Caki2 (cell line): ENCODE measurements around the gene OR52E1. TPM values are rescaled to one million over a fixed set of nuclear protein-coding genes. Genes with fewer than 3 reads are reported as not detected.

Experiments
- DNase-seq: peaks from one replicate; pipeline ENCODE4 v3.0.0-alpha.2; 2015; ENCODE audit warnings: low read depth
- in situ Hi-C: cut with HindIII; loops from 2 replicates; pipeline ENCODE4 v1.10.0; 2016; ENCODE audit warnings: low sequenced_read_pairs, low pct_unique_long_range_greater_than_20kb, mixed read lengths
- total RNA-seq: library from RNA; depleted of rRNA; stranded (reverse); fragments of >200 nt; shearing (Covaris generic); gene quantifications from 2 replicates; pipeline ENCODE4 v1.2.3, GENCODE V29; 2014; ENCODE audit warnings: low replicate concordance; rRNA removed

OR52E1 gene
- total RNA-seq, 1 experiment from 2014 or later = not detected

GRCh38 chr11:5102246-5102645, 32.9 kb downstream of the OR52E1 start:
- in situ Hi-C loops = no loop called here
- DNase-seq = no peak

DNA sequence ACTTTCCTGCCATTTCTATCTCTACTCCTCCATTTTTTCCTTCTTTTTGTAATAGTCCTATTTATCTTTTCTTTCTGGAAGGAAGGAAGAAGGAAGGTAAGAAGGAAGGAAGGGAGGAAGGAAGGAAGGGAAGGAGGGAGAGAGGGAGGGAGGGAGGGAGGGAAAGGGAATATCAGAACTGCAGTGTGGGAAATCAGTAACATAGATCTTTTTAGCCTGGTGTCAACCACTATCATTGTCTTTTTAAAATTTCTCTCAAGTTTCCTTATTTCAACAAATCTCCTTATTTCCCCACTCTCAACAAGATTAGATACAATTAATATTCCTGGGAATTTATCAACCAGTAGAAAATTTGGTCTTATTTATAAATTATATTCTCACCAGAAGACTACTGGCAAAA, 33.7 kb downstream of the OR52E1 start:
- DNase-seq = no peak
- in situ Hi-C loops = no loop called here

GRCh38 chr11:5107285-5107684, 37.9 kb downstream of the OR52E1 start:
- DNase-seq = no peak
- in situ Hi-C loops = no loop called here

- in situ Hi-C loops = no loop called here
- no peak for DNase-seq
Measured at GRCh38 chr11:5115339-5115738, 46.0 kb downstream of the OR52E1 start.

GRCh38 chr11:5117588-5117987, 48.2 kb downstream of the OR52E1 start:
- no peak for DNase-seq
- in situ Hi-C loops = no loop called here

DNA sequence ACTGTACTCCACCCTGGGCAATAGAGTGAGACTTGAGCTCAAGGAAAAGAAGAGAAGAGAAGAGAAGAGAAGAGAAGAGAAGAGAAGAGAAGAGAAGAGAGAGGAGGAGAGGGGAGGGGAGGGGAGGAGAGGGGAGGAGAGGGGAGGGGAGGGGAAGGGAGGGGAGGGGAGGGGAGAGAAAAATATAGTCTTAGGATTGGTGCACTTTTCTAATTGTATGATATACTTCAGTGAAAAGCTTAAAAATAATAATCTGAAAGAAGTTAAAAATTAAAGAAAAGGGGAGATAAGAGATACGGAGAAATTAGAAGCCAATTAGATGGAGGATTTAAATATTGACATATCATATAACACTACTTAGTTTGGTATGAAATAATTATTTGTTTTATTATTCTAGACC, 49.5 kb downstream of the OR52E1 start:
- no peak for DNase-seq
- in situ Hi-C loops = no loop called here

Other genes with a start within 250 kb of the OR52E1 start
- gene OR51F2, start 248.3 kb upstream of the OR52E1 start, total RNA-seq = not detected in 2 replicates
- not detected in 2 replicates for gene OR51S1, start 220.4 kb upstream of the OR52E1 start, total RNA-seq
- gene OR51T1, start 187.7 kb upstream of the OR52E1 start, total RNA-seq = not detected in 2 replicates
- not detected in 2 replicates for gene OR51A7, start 165.8 kb upstream of the OR52E1 start, total RNA-seq
- not detected in 2 replicates for gene OR51G2, start 150.2 kb upstream of the OR52E1 start, total RNA-seq
- gene OR51G1, start 145.2 kb upstream of the OR52E1 start, total RNA-seq = not detected in 2 replicates
- gene OR51A4, start 122.0 kb upstream of the OR52E1 start, total RNA-seq = not detected in 2 replicates
- gene OR51A2, start 113.9 kb upstream of the OR52E1 start, total RNA-seq = not detected in 2 replicates
- gene OR51L1, start 74.7 kb upstream of the OR52E1 start, total RNA-seq = not detected in 2 replicates
- gene OR52J3, start 23.0 kb upstream of the OR52E1 start, total RNA-seq = not detected in 2 replicates
- gene OR52E2, start 9.9 kb upstream of the OR52E1 start, total RNA-seq = not detected in 2 replicates
- gene OR52A5, start 68.8 kb downstream of the OR52E1 start, total RNA-seq = not detected in 2 replicates
- gene OR52A1, start 85.2 kb downstream of the OR52E1 start, total RNA-seq = not detected in 2 replicates
- gene OR51V1, start 131.1 kb downstream of the OR52E1 start, total RNA-seq = not detected in 2 replicates
- not detected in 2 replicates for gene HBB, start 157.5 kb downstream of the OR52E1 start, total RNA-seq
- not detected in 2 replicates for gene HBD, start 164.9 kb downstream of the OR52E1 start, total RNA-seq
- gene HBG1, start 180.3 kb downstream of the OR52E1 start, total RNA-seq = not detected in 2 replicates
- gene HBG2, start 185.2 kb downstream of the OR52E1 start, total RNA-seq = not detected in 2 replicates
- gene HBE1, start 200.4 kb downstream of the OR52E1 start, total RNA-seq = not detected in 2 replicates
- gene OR51B4, start 232.4 kb downstream of the OR52E1 start, total RNA-seq = not detected in 2 replicates